Neural cell (in vitro differentiated cells): ENCODE data around the gene SOX4.

ENCODE experiments used
- CTCF ChIP-seq: fragments of 450-650 bp; IDR thresholded peaks from 2 replicates; pipeline ENCODE4 v1.5.1; 2014; ENCODE audit warnings: antibody characterized with exemption, mild to moderate bottlenecking, moderate library complexity; ENCODE audit not compliant: poor library complexity, severe bottlenecking
- EP300 ChIP-seq: fragments of 450-650 bp; conservative IDR thresholded peaks from 2 replicates; pipeline ENCODE4 v1.6.1; 2014; ENCODE audit warnings: antibody characterized with exemption, mild to moderate bottlenecking, moderate library complexity; ENCODE audit not compliant: poor library complexity, severe bottlenecking
- EZH2 ChIP-seq: fragments of 200-600, 300-800 bp; shearing (Covaris generic), sonication (generic); IDR thresholded peaks from 2 replicates; pipeline ENCODE4 v1.6.1; 2014; ENCODE audit warnings: antibody characterized with exemption, low read length, borderline replicate concordance, mild to moderate bottlenecking; ENCODE audit not compliant: insufficient read depth, poor library complexity, severe bottlenecking
- MXI1 ChIP-seq: fragments of 450-650 bp; conservative IDR thresholded peaks from 2 replicates; pipeline ENCODE4 v1.6.1; 2014; ENCODE audit warnings: antibody characterized with exemption, mild to moderate bottlenecking; ENCODE audit not compliant: poor library complexity, severe bottlenecking
- POLR2AphosphoS5 ChIP-seq: IDR thresholded peaks from 2 replicates; pipeline ENCODE4 v1.6.1; 2012
- RAD21 ChIP-seq: fragments of 450-650 bp; conservative IDR thresholded peaks from 2 replicates; pipeline ENCODE4 v1.6.1; 2014; ENCODE audit warnings: antibody characterized with exemption, mild to moderate bottlenecking, moderate library complexity
- SMC3 ChIP-seq: fragments of 450-650 bp; conservative IDR thresholded peaks from 2 replicates; pipeline ENCODE4 v1.6.1; 2014; ENCODE audit warnings: antibody characterized with exemption, mild to moderate bottlenecking, moderate library complexity; ENCODE audit not compliant: poor library complexity
- TAF1 ChIP-seq: IDR thresholded peaks from 2 replicates; pipeline ENCODE4 v1.6.1; 2012; ENCODE audit warnings: low read depth
- TF ChIP-seq, protein P1 (sequence below): IDR thresholded peaks from 2 replicates; pipeline ENCODE4 v1.6.1; 2012; ENCODE audit warnings: borderline replicate concordance

GRCh38 chr6:21628160-21628559, 34.6 kb downstream of the SOX4 start:
- TF ChIP-seq CTCF: no peak
- TF ChIP-seq MXI1: no peak
- TF ChIP-seq EZH2: no peak
- TF ChIP-seq RAD21: no peak
- TF ChIP-seq EP300: no peak
- TF ChIP-seq SMC3: no peak
- no peak for TF ChIP-seq POLR2AphosphoS5
- TF ChIP-seq TAF1: no peak
- TF ChIP-seq, protein P1, sequence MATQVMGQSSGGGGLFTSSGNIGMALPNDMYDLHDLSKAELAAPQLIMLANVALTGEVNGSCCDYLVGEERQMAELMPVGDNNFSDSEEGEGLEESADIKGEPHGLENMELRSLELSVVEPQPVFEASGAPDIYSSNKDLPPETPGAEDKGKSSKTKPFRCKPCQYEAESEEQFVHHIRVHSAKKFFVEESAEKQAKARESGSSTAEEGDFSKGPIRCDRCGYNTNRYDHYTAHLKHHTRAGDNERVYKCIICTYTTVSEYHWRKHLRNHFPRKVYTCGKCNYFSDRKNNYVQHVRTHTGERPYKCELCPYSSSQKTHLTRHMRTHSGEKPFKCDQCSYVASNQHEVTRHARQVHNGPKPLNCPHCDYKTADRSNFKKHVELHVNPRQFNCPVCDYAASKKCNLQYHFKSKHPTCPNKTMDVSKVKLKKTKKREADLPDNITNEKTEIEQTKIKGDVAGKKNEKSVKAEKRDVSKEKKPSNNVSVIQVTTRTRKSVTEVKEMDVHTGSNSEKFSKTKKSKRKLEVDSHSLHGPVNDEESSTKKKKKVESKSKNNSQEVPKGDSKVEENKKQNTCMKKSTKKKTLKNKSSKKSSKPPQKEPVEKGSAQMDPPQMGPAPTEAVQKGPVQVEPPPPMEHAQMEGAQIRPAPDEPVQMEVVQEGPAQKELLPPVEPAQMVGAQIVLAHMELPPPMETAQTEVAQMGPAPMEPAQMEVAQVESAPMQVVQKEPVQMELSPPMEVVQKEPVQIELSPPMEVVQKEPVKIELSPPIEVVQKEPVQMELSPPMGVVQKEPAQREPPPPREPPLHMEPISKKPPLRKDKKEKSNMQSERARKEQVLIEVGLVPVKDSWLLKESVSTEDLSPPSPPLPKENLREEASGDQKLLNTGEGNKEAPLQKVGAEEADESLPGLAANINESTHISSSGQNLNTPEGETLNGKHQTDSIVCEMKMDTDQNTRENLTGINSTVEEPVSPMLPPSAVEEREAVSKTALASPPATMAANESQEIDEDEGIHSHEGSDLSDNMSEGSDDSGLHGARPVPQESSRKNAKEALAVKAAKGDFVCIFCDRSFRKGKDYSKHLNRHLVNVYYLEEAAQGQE: no peak
